DND-41 (cell line): ENCODE results near the gene RWDD3.

ENCODE experiments used
- ATAC-seq: fragments of 200-7000 bp; cut with Tn5 transposase; 3 replicates; pipeline ENCODE4 v1.9.1; 2021; ENCODE audit warnings: low read depth; ENCODE audit not compliant: insufficient read depth
- DNase-seq: peaks from one replicate; pipeline ENCODE4 v3.0.0-alpha.2; 2020
- H2AFZ ChIP-seq: 2 replicates; pipeline ENCODE4 v1.6.0; 2012; ENCODE audit warnings: low read depth, low read length
- H3K27ac ChIP-seq: 2 replicates; pipeline ENCODE4 v1.5.1; 2012; ENCODE audit warnings: low read length, inconsistent platforms
- H3K27me3 ChIP-seq: fragments of 200-600 bp; sonication (generic); 2 replicates; pipeline ENCODE4 v1.6.0; 2012; ENCODE audit warnings: low read length, mild to moderate bottlenecking, inconsistent platforms; ENCODE audit not compliant: insufficient read depth, poor library complexity
- H3K36me3 ChIP-seq: 2 replicates; pipeline ENCODE4 v1.5.1; 2012; ENCODE audit warnings: low read length, inconsistent platforms; ENCODE audit not compliant: insufficient read depth
- H3K4me1 ChIP-seq: 2 replicates; pipeline ENCODE4 v1.5.1; 2012; ENCODE audit warnings: mild to moderate bottlenecking, low read length; ENCODE audit not compliant: insufficient read depth
- H3K4me2 ChIP-seq: 2 replicates; pipeline ENCODE4 v1.6.0; 2012; ENCODE audit warnings: mild to moderate bottlenecking, moderate library complexity, low read length, inconsistent platforms; ENCODE audit not compliant: insufficient read depth
- H3K4me3 ChIP-seq, 2 experiments: fragments of 200-600 bp in 1 of 2; shearing (Covaris generic) in 1 of 2; 2 replicates each; pipeline ENCODE4 v1.5.1; 2012 to 2016; ENCODE audit warnings: inconsistent platforms in 2 of 2, low read length in 2 of 2, mild to moderate bottlenecking in 2 of 2, low read depth in 1 of 2, moderate library complexity in 1 of 2
- H3K79me2 ChIP-seq: 2 replicates; pipeline ENCODE4 v1.6.0; 2012; ENCODE audit warnings: low read length, inconsistent platforms; ENCODE audit not compliant: insufficient read depth
- H3K9ac ChIP-seq: 2 replicates; pipeline ENCODE4 v1.6.0; 2012; ENCODE audit warnings: low read depth, mild to moderate bottlenecking, inconsistent platforms, low read length, moderate library complexity
- H3K9me3 ChIP-seq: 2 replicates; pipeline ENCODE4 v1.5.1; 2012; ENCODE audit warnings: low read length, moderate library complexity, mild to moderate bottlenecking, inconsistent platforms; ENCODE audit not compliant: insufficient read depth, severe bottlenecking
- H4K20me1 ChIP-seq: 2 replicates; pipeline ENCODE4 v1.6.0; 2012; ENCODE audit warnings: low read length; ENCODE audit not compliant: insufficient read depth
- EZH2 ChIP-seq: IDR thresholded peaks from 3 replicates; pipeline ENCODE4 v1.6.1; 2012; ENCODE audit warnings: borderline replicate concordance, low read depth, mild to moderate bottlenecking, moderate library complexity, low read length, inconsistent platforms; ENCODE audit not compliant: severe bottlenecking
- TF ChIP-seq, protein P1 (sequence below): IDR thresholded peaks from 2 replicates; pipeline ENCODE4 v1.5.1; 2012; ENCODE audit warnings: borderline replicate concordance, low read length, moderate library complexity, mild to moderate bottlenecking; ENCODE audit not compliant: poor library complexity, severe bottlenecking; ENCODE audit errors: extremely low read depth

Gene RWDD3

DNA sequence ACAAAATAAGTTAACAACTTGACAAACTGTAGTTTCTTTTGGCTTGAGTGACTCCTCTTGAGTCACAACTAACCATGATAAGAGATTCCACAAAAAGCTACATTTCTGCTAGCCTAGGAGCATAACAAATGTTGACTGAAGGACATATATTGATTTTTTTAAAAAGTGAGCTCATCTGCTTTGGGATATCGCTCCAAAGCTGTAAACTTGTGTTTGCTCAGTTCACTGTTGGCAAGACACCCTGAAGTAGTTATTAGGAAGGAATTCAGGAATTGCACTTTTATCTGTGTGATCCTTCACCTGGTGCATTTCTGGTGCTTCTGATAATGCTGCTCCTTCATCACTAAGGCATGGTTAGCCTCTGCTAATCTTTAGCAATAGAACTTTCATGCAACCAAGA, 23.7 kb downstream of the RWDD3 start:
- Histone ChIP-seq H3K4me2 (no peak overlapping the region), H3K9ac (no peak overlapping the region), H4K20me1 (no peaks in the 10 kb centered on the region), H2AFZ (no peak overlapping the region), H3K27ac (no peak overlapping the region), H3K4me3 (no peak overlapping the region), H3K9me3 (no peaks in the 10 kb centered on the region), H3K4me1 (no peaks in the 10 kb centered on the region), H3K36me3 (peaks cover 6% of the 10 kb centered on the region; the same call in 1 of the 2 replicates), H3K79me2 (no peaks in the 10 kb centered on the region), H3K27me3 (no peaks in the 10 kb centered on the region)
- no peak for TF ChIP-seq EZH2
- TF ChIP-seq, protein P1, sequence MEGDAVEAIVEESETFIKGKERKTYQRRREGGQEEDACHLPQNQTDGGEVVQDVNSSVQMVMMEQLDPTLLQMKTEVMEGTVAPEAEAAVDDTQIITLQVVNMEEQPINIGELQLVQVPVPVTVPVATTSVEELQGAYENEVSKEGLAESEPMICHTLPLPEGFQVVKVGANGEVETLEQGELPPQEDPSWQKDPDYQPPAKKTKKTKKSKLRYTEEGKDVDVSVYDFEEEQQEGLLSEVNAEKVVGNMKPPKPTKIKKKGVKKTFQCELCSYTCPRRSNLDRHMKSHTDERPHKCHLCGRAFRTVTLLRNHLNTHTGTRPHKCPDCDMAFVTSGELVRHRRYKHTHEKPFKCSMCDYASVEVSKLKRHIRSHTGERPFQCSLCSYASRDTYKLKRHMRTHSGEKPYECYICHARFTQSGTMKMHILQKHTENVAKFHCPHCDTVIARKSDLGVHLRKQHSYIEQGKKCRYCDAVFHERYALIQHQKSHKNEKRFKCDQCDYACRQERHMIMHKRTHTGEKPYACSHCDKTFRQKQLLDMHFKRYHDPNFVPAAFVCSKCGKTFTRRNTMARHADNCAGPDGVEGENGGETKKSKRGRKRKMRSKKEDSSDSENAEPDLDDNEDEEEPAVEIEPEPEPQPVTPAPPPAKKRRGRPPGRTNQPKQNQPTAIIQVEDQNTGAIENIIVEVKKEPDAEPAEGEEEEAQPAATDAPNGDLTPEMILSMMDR: no peak
- DNase-seq (no peak), ATAC-seq (no peak)

DNA sequence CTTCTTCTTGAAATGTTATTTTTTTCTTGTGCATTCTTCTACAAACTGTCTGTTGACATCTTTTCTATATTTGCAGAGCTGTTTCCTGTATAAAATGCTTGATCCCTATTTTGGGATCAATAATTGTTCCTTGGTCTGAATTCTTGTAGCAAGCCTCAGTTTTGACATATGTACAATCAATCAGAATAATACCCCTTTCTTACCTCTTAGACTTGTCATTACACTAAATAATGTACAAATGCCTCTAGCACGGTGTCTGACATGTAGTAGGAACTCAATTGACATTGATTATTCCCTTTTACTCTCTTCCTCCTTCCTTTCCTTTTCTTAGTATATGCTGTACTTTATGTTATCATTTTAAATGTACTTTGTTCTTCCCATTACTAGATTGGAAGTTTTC, 25.2 kb downstream of the RWDD3 start:
- no peak overlapping the region for H3K4me3 ChIP-seq
- no peaks in the 10 kb centered on the region for H4K20me1 ChIP-seq
- no peaks in the 10 kb centered on the region for H3K27me3 ChIP-seq
- ATAC-seq (no peak), DNase-seq (no peak)
- no peaks in the 10 kb centered on the region for H3K4me1 ChIP-seq
- H3K9me3 ChIP-seq: no peaks in the 10 kb centered on the region
- H3K79me2 ChIP-seq: no peaks in the 10 kb centered on the region
- no peak overlapping the region for H3K4me2 ChIP-seq
- no peaks in the 10 kb centered on the region for H3K36me3 ChIP-seq
- no peak overlapping the region for H2AFZ ChIP-seq
- H3K27ac ChIP-seq: no peak overlapping the region
- no peak overlapping the region for H3K9ac ChIP-seq
- TF ChIP-seq, protein P1: no peak
- no peak for TF ChIP-seq EZH2

DNA sequence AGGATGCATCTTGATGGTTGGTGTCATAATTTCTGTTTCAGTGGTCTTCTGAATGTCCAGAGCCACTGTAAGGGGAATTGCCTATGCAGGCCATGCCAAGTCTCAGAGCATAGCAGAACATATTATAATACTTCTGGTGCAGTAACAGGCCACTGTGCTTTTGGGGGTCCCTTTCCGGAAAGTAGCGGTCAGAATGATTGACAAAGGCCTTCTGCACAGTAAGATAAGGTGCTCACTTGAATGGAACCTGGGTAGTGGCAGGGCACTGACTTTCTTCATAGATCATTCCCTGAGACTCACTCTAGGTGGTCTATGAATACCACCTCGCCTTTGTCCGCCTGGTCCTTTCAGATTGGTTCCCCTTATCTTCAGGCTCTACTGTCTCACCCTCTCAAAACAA, 28.9 kb downstream of the RWDD3 start:
- no peak for DNase-seq
- H3K4me1 ChIP-seq: no peaks in the 10 kb centered on the region
- H3K27ac ChIP-seq: no peak overlapping the region
- no peaks in the 10 kb centered on the region for H3K27me3 ChIP-seq
- H3K4me3 ChIP-seq: no peak overlapping the region
- no peaks in the 10 kb centered on the region for H3K79me2 ChIP-seq
- no peaks in the 10 kb centered on the region for H3K36me3 ChIP-seq
- no peak for ATAC-seq
- TF ChIP-seq EZH2: no peak
- TF ChIP-seq, protein P1: no peak
- no peaks in the 10 kb centered on the region for H4K20me1 ChIP-seq
- H3K9ac ChIP-seq: no peak overlapping the region
- H2AFZ ChIP-seq: no peak overlapping the region
- no peaks in the 10 kb centered on the region for H3K9me3 ChIP-seq
- H3K4me2 ChIP-seq: no peak overlapping the region

DNA sequence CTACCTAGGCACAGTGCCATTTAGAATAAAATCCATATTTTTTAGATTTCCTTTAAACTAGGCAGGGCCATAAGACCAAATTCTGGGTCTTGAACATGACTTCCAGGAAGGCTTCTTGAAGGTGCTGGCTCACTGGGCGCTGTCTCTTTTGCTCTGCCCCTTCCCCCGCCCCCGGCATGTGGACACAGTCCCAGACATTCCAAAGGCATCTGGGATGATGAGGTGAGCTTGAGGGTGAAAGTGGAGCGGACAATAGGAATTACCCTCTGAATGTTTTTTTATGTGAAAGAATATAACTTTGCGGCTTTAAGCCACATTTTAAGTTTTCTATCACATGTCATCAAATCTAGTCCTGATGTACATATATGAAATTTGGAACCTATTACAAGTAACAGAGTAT, 29.4 kb downstream of the RWDD3 start:
- Histone ChIP-seq H3K27me3 (no peaks in the 10 kb centered on the region), H4K20me1 (no peaks in the 10 kb centered on the region), H3K4me1 (no peaks in the 10 kb centered on the region), H3K9ac (no peak overlapping the region), H2AFZ (no peak overlapping the region), H3K4me2 (no peak overlapping the region), H3K27ac (no peak overlapping the region), H3K79me2 (no peaks in the 10 kb centered on the region), H3K36me3 (no peaks in the 10 kb centered on the region), H3K9me3 (no peaks in the 10 kb centered on the region), H3K4me3 (no peak overlapping the region)
- no peak for TF ChIP-seq EZH2
- no peak for ATAC-seq
- no peak for DNase-seq
